Transverse colon (tissue), 4 donors: ENCODE data around the gene EVI5. TPM values are rescaled to one million over a fixed set of nuclear protein-coding genes. Genes with fewer than 3 reads are reported as not detected.
A peak's percentile ranks its signal among the peaks of the same experiment; 100 is the strongest.

Experiments
- DNase-seq: peaks from one replicate; pipeline ENCODE4 v3.0.0-alpha.2; 2019
- H3K27ac ChIP-seq, 4 donors: fragments of 200-600 bp; sonication (generic); 2 replicates each; pipeline ENCODE4 v1.5.1; 2016 to 2018; ENCODE audit warnings: inconsistent platforms in 4 of 4
- H3K27me3 ChIP-seq: fragments of 200-600 bp; sonication (generic); 2 replicates; pipeline ENCODE4 v1.5.1; 2017; ENCODE audit warnings: inconsistent platforms
- H3K36me3 ChIP-seq, 4 donors: fragments of 200-600 bp; sonication (generic); 2 replicates each; pipeline ENCODE4 v1.5.1; 2017 to 2019; ENCODE audit warnings: inconsistent platforms in 4 of 4
- H3K4me1 ChIP-seq, 4 donors: fragments of 200-600 bp; sonication (generic); 2 replicates each; pipeline ENCODE4 v1.5.1; 2017 to 2020; ENCODE audit warnings: inconsistent platforms in 4 of 4
- H3K4me3 ChIP-seq, 4 donors: fragments of 200-600 bp; sonication (generic); 1 replicate in 1 of 4; 2 replicates in 3 of 4; pipeline versions ENCODE4 v1.5.1 to v1.6.1; 2017 to 2019; ENCODE audit warnings: inconsistent platforms in 4 of 4
- H3K9me3 ChIP-seq, 2 donors: fragments of 200-600 bp; sonication (generic); 2 replicates each; pipeline ENCODE4 v1.5.1; 2017 to 2019; ENCODE audit warnings: inconsistent platforms in 2 of 2
- POLR2A ChIP-seq: fragments of 450-650 bp; IDR thresholded peaks from one replicate; pipeline ENCODE4 v1.6.1; 2016; ENCODE audit warnings: antibody characterized with exemption, mild to moderate bottlenecking, moderate library complexity
- WGBS, 2 donors: methylation state at CpG; one replicate each; pipeline ENCODE4 v1.1.5; 2018; ENCODE audit warnings: low coverage in 1 of 2; 5-methylcytosine and 5-hydroxymethylcytosine counted together
- in situ Hi-C, 4 donors: fragments of 200-750 bp; cut with MboI; loops; one replicate each; pipeline versions ENCODE4 v1.15.0 to v1.15.1; 2017; ENCODE audit warnings: low sequenced_read_pairs in 3 of 4, low pct_ligation_motif_present in 1 of 4, low pct_unique_long_range_greater_than_20kb in 1 of 4
- intact Hi-C: fragments of 100-400 bp; cut with DNase I; formaldehyde crosslinking; loops from one replicate; pipeline ENCODE4 v1.15.1; 2023; ENCODE audit warnings: low total_unique reads
- small RNA-seq, 4 donors: library from RNA; depleted of rRNA; stranded (forward); fragments of <200 nt; gene quantifications; one replicate each; pipeline ENCODE3, GENCODE V24; 2016
- total RNA-seq, 4 donors: library from RNA; depleted of rRNA; stranded (reverse); fragments of >200 nt; gene quantifications; one replicate each; pipeline ENCODE4 v1.1.0, GENCODE V29; 2016
- TF ChIP-seq, protein P1 (sequence below), 5 experiments: fragments of 200-600 bp in 3 of 5; fragments of 450-650 bp in 2 of 5; sonication (generic) in 3 of 5; IDR thresholded peaks; 1 replicate in 2 of 5; 2 replicates in 3 of 5; pipeline ENCODE4 v1.5.1; 2016 to 2017; ENCODE audit warnings: antibody characterized with exemption in 5 of 5, inconsistent platforms in 3 of 5, mild to moderate bottlenecking in 2 of 5, moderate library complexity in 1 of 5

EVI5 gene
- total RNA-seq, 4 donors from 2014 or later = 10.5 to 57.6 (median 15.3) TPM

DNA sequence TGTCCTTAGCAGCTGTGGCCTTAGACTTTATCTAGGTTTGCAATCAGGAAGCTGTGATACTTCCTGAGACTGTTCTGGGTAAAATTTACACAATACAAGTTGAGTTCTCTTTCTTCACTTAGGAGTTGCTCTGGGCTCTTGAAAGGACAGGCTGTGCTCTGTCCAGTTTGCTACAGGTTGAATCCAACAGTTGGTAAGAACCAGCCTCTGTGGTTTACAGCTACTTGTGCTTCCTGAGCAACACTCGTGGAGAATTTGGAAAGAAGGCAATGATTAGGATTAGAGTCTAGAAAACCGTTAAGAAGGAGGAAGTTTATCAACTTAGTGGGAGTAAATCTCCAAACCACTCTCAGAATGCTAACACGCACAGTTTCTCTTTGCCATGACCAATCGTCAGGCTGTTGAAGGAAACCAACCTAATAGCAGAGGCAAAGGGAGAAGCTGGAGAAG lies 325.0 kb downstream of the EVI5 start:
- intact Hi-C loops = no loop called here
- in situ Hi-C loops = no loop called here
- TF ChIP-seq POLR2A = no peak
- TF ChIP-seq, protein P1, sequence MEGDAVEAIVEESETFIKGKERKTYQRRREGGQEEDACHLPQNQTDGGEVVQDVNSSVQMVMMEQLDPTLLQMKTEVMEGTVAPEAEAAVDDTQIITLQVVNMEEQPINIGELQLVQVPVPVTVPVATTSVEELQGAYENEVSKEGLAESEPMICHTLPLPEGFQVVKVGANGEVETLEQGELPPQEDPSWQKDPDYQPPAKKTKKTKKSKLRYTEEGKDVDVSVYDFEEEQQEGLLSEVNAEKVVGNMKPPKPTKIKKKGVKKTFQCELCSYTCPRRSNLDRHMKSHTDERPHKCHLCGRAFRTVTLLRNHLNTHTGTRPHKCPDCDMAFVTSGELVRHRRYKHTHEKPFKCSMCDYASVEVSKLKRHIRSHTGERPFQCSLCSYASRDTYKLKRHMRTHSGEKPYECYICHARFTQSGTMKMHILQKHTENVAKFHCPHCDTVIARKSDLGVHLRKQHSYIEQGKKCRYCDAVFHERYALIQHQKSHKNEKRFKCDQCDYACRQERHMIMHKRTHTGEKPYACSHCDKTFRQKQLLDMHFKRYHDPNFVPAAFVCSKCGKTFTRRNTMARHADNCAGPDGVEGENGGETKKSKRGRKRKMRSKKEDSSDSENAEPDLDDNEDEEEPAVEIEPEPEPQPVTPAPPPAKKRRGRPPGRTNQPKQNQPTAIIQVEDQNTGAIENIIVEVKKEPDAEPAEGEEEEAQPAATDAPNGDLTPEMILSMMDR (IDR thresholded peaks at IDR 0.05) = no peak
- H3K4me1 ChIP-seq = peaks cover 0 to 6% (median 1%) of the 10 kb centered on the region in 4 donors
- H3K4me3 ChIP-seq = no peak overlapping the region
- H3K36me3 ChIP-seq = no peaks in the 10 kb centered on the region
- H3K27ac ChIP-seq = peak overlapping the region in 1 of 4 donors; percentile 46
- 55 to 64% methylated on average over 4 of the region's 4 CpGs for WGBS, 2 donors
- DNase-seq = no peak
- H3K27me3 ChIP-seq = no peaks in the 10 kb centered on the region
- no peaks in the 10 kb centered on the region for H3K9me3 ChIP-seq

Small RNA genes lying within 50 kb of the gene (small RNA-seq; reads per million reads assigned to genes)
- gene AC104332.2 (0 reads per million in 4 donors), gene RNU4-59P (0 reads per million in 4 donors)

Other genes starting within 250 kb of the EVI5 start
- 1,000 to 10,000 TPM in 3 of 4 donors, 100 to 1,000 TPM in 1; 360 to 1,369 (median 1,157) TPM for gene RPL5, start 46.9 kb upstream of the EVI5 start, total RNA-seq
- 10 to 100 TPM in 2 of 4 donors, 1 to 10 TPM in 2; 6.0 to 17.9 (median 11.2) TPM for gene DIPK1A, start 176.4 kb upstream of the EVI5 start, total RNA-seq